ENCODE results near the gene PPP1CB.

The PPP1CB gene

DNA sequence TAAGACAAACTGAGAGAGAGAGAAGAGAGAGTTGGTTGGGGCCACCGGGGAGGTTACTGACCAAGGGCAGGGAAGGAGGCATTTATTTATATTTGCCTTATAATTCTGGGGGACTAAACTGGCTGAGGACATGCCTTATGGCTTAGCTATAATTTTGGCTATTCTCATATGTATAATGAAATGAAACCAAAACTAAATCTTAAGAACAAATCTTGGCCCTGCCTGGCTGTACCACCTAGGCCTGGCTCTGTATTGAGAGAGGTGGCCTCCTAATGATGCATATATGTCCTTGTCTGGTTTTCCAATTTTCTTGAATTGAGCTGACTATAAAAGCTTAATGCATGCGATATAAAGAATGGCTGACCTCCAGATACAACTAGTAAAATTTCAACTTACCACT lies 3.5 kb upstream of the PPP1CB start:
- Histone ChIP-seq H4K20me1 (ENCODE audit: control insufficient read depth, insufficient read depth, low read depth, low read length) (0 out of 2 replicates have a peak, but pooled peaks cover 5% of the 10 kb centered on the region), H3K9me2 (replicated peaks; ENCODE audit: control insufficient read depth, low read length) (no peaks in the 10 kb centered on the region), H3K36me3 (ENCODE audit: control insufficient read depth, low read length) (peaks cover 13% of the 10 kb centered on the region), H3K4me1 (ENCODE audit: control insufficient read depth, low read length) (peaks cover 11% of the 10 kb centered on the region), H3F3A (ENCODE audit: control insufficient read depth, insufficient read depth) (0 out of 2 replicates have a peak, but pooled peaks cover 5% of the 10 kb centered on the region), H3K27me3 (ENCODE audit: control insufficient read depth, low read length) (peaks cover 5% of the 10 kb centered on the region), H3K27ac (ENCODE audit: low read depth, low read length) (no peak overlapping the region), H3K79me2 (ENCODE audit: control insufficient read depth, low read length) (peaks cover 28% of the 10 kb centered on the region), H3K4me3 (ENCODE audit: low read length) (no peak overlapping the region), H3K9me3 (ENCODE audit: control insufficient read depth, insufficient read depth, low read length) (no peaks in the 10 kb centered on the region), H3K4me2 (ENCODE audit: low read length) (no peak overlapping the region)
- no peak for TF ChIP-seq EZH2phosphoT487 (IDR thresholded peaks at IDR 0.05; ENCODE audit: borderline replicate concordance, low read length)
- TF ChIP-seq, protein P1, sequence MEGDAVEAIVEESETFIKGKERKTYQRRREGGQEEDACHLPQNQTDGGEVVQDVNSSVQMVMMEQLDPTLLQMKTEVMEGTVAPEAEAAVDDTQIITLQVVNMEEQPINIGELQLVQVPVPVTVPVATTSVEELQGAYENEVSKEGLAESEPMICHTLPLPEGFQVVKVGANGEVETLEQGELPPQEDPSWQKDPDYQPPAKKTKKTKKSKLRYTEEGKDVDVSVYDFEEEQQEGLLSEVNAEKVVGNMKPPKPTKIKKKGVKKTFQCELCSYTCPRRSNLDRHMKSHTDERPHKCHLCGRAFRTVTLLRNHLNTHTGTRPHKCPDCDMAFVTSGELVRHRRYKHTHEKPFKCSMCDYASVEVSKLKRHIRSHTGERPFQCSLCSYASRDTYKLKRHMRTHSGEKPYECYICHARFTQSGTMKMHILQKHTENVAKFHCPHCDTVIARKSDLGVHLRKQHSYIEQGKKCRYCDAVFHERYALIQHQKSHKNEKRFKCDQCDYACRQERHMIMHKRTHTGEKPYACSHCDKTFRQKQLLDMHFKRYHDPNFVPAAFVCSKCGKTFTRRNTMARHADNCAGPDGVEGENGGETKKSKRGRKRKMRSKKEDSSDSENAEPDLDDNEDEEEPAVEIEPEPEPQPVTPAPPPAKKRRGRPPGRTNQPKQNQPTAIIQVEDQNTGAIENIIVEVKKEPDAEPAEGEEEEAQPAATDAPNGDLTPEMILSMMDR (IDR thresholded peaks at IDR 0.05; ENCODE audit: low read depth, low read length, poor library complexity, severe bottlenecking): no peak

DNA sequence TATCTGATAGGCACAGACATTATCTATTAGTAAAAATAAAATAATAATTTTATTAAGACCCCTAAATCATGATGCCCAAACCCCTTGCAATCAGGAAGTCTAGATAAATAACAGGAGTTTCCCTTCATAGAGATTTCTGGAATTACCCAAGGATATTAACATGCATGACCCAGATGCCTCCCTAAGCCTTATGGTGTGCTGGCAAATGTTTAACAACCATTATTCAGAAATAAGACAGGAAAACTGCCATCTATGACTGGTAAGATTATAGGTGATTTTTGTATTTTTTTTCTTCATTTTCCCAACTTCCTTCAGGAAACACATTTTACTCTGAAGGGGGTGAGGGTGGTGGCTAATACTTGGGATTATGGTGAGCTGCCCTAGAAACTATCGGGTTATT lies 2.7 kb upstream of the PPP1CB start:
- Histone ChIP-seq H3K4me1 (ENCODE audit: control insufficient read depth, low read length) (peaks cover 11% of the 10 kb centered on the region), H3K36me3 (ENCODE audit: control insufficient read depth, low read length) (peaks cover 14% of the 10 kb centered on the region), H4K20me1 (ENCODE audit: control insufficient read depth, insufficient read depth, low read depth, low read length) (0 out of 2 replicates have a peak, but pooled peaks cover 6% of the 10 kb centered on the region), H3K79me2 (ENCODE audit: control insufficient read depth, low read length) (peaks cover 36% of the 10 kb centered on the region), H3K27me3 (ENCODE audit: control insufficient read depth, low read length) (peaks cover 5% of the 10 kb centered on the region), H3K4me3 (ENCODE audit: low read length) (no peak overlapping the region), H3K9me2 (replicated peaks; ENCODE audit: control insufficient read depth, low read length) (no peaks in the 10 kb centered on the region), H3K4me2 (ENCODE audit: low read length) (no peak overlapping the region), H3K27ac (ENCODE audit: low read depth, low read length) (no peak overlapping the region), H3F3A (ENCODE audit: control insufficient read depth, insufficient read depth) (0 out of 2 replicates have a peak, but pooled peaks cover 5% of the 10 kb centered on the region), H3K9me3 (ENCODE audit: control insufficient read depth, insufficient read depth, low read length) (no peaks in the 10 kb centered on the region)
- TF ChIP-seq, protein P1 (IDR thresholded peaks at IDR 0.05; ENCODE audit: low read depth, low read length, poor library complexity, severe bottlenecking): no peak
- no peak for TF ChIP-seq EZH2phosphoT487 (IDR thresholded peaks at IDR 0.05; ENCODE audit: borderline replicate concordance, low read length)

DNA sequence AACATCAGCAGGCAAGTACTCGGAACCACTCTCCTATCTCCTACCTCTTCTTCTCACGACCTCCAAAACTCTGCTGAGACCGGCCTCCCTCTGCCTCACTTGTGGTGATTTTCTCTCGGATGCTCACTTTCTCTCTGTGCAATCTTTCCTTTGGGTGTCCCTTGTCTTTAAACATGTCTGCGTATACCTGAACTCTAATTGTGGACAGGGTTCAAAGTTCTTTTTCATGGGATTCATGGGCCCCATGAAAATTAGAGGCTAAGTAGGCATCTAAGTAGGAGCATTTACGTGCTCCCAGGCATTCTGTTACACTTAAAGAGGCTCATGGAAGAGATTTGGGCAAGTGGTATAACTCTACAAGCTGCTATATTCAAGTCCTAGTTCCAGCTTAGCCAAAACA lies 2.1 kb upstream of the PPP1CB start:
- 0 out of 2 replicates have a peak, but pooled peaks cover 5% of the 10 kb centered on the region for H3F3A ChIP-seq (ENCODE audit: control insufficient read depth, insufficient read depth)
- H3K9me3 ChIP-seq (ENCODE audit: control insufficient read depth, insufficient read depth, low read length): no peaks in the 10 kb centered on the region
- H4K20me1 ChIP-seq (ENCODE audit: control insufficient read depth, insufficient read depth, low read depth, low read length): peaks cover 8% of the 10 kb centered on the region
- H3K4me1 ChIP-seq (ENCODE audit: control insufficient read depth, low read length): peaks cover 14% of the 10 kb centered on the region
- no peak overlapping the region for H3K27ac ChIP-seq (ENCODE audit: low read depth, low read length)
- H3K4me2 ChIP-seq (ENCODE audit: low read length): no peak overlapping the region
- H3K9me2 ChIP-seq (replicated peaks; ENCODE audit: control insufficient read depth, low read length): no peaks in the 10 kb centered on the region
- H3K27me3 ChIP-seq (ENCODE audit: control insufficient read depth, low read length): peaks cover 5% of the 10 kb centered on the region
- no peak for TF ChIP-seq EZH2phosphoT487 (IDR thresholded peaks at IDR 0.05; ENCODE audit: borderline replicate concordance, low read length)
- TF ChIP-seq, protein P1 (IDR thresholded peaks at IDR 0.05; ENCODE audit: low read depth, low read length, poor library complexity, severe bottlenecking): no peak
- peaks cover 15% of the 10 kb centered on the region for H3K36me3 ChIP-seq (ENCODE audit: control insufficient read depth, low read length)
- peaks cover 41% of the 10 kb centered on the region for H3K79me2 ChIP-seq (ENCODE audit: control insufficient read depth, low read length)
- H3K4me3 ChIP-seq (ENCODE audit: low read length): no peak overlapping the region

Data from DOHH2 (cell line).